ENCODE data around the gene PSD4.

Gene PSD4

DNA sequence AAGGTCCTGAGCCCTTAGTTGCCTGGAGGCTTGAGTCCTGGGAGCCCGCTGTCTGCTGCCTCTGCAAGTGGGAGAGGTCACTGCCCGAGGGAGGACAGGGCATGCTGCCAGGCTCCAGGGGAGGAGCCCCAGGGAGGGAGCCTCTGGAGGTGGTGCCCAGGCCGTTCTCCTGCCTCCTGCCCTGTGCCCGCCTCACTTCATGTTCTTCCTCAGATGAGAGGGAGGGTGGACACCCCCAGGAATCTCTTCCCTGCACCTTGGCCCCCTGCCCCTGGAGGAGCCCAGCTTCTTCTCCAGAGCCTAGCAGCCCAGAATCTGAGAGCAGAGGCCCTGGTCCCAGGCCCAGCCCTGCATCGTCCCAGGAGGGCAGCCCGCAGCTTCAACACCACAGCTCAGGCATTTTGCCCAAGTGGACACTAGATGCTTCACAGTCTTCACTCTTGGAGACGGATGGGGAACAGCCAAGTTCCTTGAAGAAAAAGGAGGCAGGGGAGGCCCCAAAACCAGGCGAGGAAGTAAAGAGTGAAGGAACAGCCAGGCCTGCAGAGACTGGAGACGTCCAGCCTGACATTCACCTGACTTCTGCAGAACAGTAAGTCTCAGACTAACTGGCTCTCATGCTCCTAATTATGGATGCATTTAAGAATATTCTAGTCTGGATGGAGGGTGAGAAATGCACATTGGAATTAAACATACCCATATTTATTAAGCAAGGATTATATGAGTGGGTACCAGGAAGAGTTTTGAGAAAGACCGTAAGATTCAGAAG is 12.1 kb downstream of the PSD4 start:
- no peak for DNase-seq

DNA sequence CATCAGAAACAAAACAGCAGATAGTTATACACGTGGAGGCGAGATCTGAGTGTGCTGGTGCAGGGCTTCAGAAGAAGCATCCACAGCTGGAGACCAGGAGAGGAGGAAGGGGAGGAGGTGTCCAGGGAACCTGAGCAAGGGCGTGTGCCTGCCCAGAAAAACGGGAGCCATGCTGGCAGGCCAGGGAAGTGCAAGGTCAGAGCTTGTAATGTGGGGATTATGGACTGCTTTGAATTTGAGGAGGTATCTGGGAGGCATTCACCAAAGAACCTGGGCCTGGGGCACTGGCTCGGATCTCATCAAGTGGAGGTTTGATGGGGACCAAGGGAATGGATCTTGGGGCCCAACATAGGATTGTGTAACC is 12.6 kb downstream of the PSD4 start:
- no peak for DNase-seq

- DNase-seq: no peak
Measured at GRCh38 chr2:113187771-113188170, 14.0 kb downstream of the PSD4 start.

GRCh38 chr2:113190871-113191270 is 17.1 kb downstream of the PSD4 start:
- DNase-seq: no peak

DNA sequence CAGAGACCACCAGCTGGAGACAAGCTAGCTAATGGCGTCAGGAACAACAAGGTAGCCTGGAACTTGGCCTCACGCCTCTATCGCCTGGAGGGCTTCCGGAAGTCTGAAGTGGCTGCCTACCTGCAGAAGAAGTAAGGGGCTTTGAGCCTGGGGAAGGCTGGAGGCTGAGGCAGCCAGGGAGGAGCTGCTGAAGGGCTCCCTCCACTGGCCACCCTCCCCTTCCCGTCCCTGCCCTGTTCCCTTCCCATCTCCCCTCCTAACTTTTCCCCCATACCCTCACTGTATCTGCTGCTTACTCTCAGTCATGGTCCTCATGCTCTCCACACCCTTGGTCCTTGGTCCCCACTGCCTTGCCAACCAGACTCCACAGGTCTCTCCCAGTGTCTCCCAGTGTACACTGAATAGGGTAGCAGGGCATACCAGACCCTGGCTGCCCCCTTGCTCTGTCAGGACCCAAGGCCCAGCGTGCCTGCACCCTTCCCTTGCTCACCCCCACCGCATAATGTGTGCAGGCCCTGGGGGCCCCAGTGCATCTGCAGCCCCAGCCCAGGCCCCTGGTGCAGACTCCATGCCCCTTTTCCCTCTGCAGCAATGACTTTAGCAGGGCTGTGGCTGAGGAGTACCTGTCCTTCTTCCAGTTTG is 18.8 kb downstream of the PSD4 start:
- no peak for DNase-seq

GRCh38 chr2:113195923-113196501 is 22.2 kb downstream of the PSD4 start:
- DNase-seq: no peak

DNA sequence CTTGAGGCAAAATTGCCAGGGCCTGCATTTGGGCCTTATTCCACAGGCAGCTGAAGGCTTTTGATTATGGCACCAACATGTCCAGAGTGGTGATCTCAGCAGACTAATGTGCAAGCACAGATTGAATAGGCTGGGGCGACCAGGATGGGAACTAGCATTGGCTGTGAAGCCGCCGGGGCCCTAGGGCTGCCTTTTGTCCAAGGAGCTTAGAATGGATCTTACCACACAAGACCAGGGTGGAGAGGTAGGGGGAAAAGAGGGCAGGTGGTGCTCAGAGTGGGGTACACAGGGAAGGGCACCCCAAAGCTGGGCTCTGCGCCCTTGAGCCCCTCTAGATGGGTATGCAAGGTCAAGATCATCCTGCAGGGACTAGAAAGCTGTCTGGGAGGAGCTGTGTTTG is 23.1 kb downstream of the PSD4 start:
- no peak for DNase-seq

DNA sequence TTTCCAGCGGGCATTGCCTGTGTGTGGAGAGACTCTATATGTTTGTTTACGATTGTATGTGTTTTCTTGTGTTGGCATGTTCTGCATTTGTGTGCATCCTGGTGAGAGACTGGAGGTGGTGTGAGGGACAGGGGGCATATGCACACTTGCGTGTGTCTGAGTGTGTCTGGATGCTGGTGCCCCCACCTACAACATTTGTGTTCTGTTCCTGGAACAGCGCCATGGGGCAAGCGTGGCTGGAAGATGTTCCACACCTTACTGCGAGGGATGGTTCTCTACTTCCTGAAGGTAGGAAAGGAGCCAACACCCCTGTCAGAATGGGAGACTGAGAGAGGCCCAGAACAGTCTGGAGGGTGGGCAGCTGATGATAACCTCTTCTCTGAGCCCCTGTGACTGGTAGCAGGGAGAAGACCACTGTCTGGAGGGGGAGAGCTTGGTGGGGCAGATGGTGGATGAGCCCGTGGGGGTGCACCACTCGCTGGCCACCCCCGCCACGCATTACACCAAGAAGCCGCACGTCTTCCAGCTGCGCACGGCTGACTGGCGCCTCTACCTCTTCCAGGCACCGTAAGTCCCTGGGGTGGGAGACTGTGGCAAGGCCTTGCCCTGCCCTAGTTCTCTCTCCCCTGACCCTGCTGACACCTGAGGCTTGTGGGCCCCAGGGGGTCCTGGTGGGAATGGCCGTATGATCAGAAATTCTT is 23.7 kb downstream of the PSD4 start:
- DNase-seq: no peak

DNA sequence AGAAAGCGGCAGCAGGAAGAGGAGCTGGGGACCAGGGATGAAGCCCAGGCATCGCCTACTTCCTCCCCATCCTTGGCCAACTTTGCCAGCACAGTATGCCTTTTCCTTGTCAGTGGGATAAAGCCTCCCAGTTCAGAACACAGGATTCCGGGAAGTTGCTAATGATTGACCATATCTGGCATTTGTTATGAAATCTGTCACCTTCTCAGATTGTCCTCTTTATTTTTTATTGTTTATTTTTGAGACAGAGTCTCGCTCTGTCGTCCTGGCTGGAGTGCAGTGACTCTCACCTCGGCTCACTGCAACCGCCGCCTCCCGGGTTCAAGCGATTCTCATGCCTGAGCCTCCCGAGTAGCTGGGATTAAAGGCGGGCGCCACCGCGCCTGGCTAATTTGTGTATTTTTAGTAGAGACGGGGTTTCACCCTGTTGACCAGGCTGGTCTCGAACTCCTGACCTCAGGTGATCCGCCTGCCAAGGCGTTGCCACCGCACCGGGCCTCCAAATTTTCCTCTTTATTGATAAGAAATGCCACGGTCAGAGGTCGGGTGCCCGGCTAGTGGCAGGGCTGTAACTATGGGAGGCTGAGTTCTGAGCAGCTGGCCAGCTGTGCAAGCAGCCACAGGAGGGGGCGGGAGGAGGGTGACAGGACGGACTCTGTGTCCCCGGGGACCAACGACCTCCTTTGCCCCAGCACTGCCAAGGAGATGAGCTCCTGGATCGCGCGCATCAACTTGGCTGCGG is 24.4 kb downstream of the PSD4 start:
- DNase-seq: no peak

DNA sequence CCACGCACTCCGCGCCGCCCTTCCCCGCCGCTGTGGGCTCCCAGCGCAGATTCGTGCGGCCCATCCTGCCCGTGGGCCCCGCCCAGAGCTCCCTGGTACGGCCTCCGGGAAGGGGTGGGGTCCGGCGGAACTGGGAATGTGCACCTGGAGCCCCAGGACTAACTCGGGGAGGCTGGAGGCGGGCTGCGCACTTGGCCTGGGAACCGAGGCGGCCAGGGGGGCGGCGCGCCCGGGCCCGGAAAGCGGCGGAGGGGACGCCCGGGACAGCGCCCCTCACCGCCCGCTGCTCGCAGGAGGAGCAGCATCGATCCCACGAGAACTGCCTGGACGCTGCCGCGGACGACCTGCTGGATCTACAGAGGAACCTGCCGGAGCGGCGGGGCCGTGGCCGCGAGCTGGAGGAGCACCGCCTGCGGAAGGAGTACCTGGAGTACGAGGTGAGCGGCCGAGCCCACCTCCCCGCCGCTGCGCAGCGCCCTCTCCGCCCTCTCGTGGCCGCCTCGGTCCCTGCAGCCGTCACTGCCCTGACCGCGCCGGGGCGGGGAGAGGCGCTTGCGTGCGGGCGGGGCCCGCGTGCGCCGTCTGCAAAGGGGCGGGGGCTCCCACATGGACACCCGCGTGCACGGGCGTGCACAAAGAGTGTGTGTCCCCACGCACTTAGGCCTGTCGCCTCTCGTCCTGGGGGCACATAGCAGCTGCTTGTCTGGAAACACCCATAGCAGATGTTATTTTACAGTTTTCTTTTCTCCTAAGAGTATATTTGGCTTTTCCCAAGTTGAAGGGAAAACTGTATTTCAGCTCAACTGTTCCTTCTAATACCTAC is 25.2 kb downstream of the PSD4 start:
- DNase-seq: peak; percentile 45

DNA sequence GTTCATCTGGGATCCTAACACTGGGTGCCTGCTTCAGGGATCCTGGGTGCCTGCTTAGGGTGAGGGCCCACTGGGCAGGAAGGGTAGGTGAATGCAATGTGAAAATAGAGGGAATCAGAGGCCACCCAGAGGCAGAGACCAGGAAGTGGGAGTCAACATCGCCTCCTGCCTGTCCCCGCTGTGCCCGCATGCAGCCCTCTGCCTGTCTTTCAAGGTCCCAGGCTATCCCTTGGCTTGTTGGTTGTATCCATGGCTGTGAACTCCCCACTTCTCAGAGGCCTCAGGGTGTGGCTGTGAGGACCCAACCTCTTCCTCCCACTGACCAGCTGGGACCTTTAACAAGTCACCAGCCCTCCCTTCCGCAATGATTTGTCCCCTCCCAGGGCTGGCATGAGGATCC is 26.5 kb downstream of the PSD4 start:
- DNase-seq: no peak

DNA sequence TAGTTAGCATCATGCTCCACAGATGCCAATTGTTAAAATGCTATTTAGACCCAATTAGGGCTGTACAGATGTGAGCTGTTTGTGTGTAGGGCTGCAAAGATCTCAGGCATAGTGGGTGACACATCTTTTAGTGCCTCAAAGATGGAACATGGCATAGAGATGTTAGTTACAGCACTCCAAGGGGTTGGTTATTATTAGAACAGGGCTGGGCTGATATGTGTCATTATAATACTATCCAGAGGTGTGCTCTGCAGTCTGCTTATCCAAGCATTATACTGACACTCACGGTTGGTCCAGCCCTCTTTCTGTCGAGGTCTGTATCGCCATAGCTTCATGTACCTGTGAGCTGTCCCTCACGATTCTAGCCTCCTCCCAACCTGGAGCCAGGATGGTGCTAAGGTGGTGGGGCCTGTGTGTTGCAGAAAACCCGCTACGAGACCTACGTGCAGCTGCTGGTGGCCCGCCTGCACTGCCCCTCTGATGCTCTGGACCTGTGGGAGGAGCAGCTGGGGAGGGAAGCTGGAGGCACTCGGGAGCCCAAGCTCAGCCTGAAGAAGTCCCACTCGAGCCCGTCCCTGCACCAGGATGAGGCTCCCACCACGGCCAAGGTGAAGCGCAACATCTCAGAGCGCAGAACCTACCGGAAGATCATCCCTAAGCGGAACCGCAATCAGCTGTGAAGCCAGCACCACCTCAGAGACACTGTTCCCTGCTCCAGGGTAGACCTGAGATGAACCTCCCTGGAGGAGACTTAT is 27.1 kb downstream of the PSD4 start:
- DNase-seq: no peak

DNA sequence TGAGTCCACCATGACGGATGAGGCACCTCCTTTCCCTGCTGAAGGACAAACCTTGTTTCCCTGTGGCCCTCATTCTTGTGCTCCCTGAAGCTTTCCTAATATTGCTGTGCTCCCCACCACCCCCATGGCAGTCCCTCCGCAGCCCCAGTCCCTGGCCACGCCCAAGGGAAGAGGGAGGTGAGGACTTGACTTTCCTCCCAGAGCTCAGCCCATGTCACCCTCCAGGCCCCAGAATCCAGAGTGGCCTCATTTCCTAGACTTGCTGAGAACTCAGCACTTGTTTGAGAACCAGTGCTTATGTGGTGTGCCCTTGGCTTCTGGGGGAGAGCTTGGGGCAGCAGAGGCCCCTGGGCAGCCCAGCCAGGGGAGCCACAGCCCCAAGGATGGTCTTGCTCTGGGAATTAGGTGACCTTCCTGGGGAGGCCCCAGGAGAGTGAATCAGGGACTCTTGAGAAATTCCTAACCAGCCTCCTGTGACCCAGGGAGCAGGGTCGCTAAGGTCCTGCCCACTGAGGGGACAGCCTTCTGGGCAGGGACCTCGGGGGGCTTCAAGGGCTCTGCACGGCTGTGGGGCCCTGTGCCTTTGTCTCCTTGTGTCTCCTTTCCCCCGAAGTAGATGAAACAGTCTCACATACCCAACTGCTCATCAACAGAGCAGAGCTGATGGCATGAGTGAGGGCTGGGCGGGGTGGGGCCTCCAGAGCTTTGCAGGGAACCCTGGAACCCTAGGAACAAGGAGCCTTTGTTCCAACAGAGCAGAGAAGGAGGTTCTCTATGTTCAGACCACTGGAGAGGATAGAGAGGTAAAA is 27.9 kb downstream of the PSD4 start:
- no peak for DNase-seq

DNA sequence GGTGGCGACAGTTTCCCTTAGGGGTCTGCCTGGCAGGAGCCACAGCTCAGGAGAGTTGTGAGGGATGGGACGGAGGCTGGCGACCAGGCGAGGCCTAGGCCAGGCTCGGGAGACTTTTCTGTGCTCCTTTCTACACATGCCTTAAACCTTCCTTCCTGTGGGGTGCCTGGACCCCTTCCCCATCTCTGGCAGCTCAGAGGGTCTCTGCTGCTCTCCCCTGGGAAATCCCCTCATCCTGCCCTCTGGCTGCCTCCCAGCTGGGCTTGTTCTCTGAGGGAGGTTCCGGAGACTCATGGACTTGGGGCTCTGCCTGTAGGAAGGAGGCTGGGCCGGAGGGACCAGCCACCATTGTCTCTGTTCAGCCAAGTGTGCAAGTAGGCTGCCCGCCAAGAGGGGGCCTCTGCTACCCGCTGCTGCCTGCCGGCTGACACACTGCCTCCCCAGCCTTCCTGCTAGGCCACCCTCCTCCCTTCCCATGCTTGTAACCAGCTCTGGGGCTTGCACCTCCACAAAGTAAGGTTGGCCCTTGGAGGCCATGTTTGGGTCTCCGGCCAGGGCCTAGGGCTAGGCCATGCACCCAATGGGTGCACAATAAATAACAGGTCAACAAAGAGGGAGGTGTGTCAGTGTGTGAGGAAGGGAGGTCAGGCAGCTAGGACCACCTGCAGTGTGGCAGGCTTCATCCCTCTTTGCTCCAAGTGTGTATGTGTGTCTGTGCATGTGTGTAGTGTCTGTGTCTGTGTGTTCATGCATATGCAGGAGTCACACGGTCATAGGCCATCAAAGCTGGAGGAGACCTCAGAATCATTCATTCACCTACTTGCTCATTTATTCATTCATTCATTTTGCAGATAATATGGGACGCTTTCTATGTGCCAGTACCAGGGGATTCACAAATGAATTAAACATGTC is 28.8 kb downstream of the PSD4 start:
- DNase-seq: no peak

DNA sequence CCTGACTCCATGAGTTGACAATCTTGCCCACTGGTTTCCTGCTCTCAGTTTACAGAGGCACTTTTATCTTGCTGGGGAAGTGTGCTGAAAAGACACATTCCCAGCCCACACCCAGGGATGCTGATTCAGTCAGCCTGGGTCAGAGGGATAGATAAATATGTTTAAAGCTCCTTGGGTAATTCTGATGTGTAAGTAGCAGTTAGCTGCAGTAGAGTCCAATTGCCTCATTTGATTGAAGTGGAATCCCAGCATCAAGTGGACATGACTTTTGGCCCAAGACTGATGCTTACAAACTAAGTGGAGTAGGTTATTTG is 29.4 kb downstream of the PSD4 start:
- no peak for DNase-seq

DNA sequence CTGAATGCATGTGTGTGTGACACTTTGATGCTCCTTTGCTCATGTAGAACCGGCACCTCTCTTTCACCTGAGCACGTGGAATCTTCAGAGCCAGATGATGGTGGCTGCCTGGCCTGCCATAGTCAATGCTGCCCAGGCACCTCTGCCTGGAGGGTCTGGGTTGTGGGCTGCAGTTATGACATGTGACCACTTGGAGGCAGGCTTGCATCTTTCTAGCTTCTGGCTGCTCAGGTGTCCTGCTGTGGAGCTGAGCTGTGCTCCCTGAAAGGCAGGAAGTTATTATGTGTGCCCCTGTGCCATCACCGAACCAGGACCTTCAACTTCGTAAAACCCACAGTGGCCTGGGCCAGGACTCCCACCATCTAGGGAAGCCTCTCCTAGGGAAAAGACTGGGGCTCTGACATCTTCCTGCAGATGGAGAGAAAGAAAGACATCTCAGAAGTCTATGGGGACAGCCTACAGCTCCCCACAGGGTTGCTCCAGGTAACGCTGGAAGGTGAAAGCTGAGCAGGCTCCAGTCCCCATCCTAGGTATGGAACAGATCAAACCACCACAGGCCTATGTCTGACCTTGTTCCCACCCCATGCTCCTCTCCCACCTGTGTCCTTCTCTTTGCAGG is 30.2 kb downstream of the PSD4 start:
- no peak for DNase-seq

- DNase-seq: no peak
Measured at GRCh38 chr2:113206251-113206650, 32.5 kb downstream of the PSD4 start.

DNA sequence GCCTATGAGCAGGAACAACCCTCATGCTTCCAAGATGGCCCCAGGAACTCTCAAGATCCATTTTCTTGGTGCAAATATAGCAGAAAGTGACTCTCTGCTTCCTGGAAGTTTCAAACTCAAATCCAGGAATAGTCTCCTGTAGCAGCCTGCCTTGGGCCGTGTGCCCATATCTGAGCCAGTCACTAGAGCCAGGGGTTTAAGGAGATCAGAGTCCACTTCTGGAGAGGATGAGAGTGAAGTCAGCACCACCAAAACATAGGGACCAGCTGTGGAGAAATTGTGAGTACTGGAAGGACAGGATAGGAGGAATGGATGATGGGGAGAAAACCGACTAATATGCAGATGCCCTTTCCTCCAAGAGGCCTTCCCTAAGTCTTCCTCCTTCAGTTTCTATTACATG is 33.2 kb downstream of the PSD4 start:
- DNase-seq: no peak

- no peak for DNase-seq
Measured at GRCh38 chr2:113208396-113208795, 34.6 kb downstream of the PSD4 start.
